K562 (cell line): Measurements from ENCODE around the gene LRFN4. TPM values are rescaled to one million over a fixed set of nuclear protein-coding genes. Genes with fewer than 3 reads are reported as not detected.
A peak's percentile ranks its signal among the peaks of the same experiment; 100 is the strongest.

Source experiments
- CEBPG ChIP-seq, 3 experiments: fragments of 200-800 bp in 1 of 3; sonication (Bioruptor generic) in 1 of 3; sonication (generic) in 1 of 3; formaldehyde crosslinking in 1 of 3; IDR thresholded peaks in 2 of 3; conservative IDR thresholded peaks in 1 of 3; 2 replicates each; pipeline versions ENCODE4 v1.6.1 to v1.8.0; 2016 to 2022; ENCODE audit warnings: missing compliant biosample characterization in 2 of 3, missing genetic modification characterization in 2 of 3, mild to moderate bottlenecking in 1 of 3, missing genetic modification reagents in 1 of 3
- COPS2 ChIP-seq: fragments of 450-650 bp; conservative IDR thresholded peaks from 2 replicates; pipeline ENCODE4 v1.6.1; 2016; ENCODE audit warnings: mild to moderate bottlenecking, moderate library complexity
- CXXC5 ChIP-seq: fragments of 250-450 bp; sonication (Bioruptor Pico); IDR thresholded peaks from 2 replicates; pipeline ENCODE4 v1.8.0; 2022; ENCODE audit warnings: inconsistent platforms, mild to moderate bottlenecking, moderate library complexity
- HLTF ChIP-seq: fragments of 450-650 bp; IDR thresholded peaks from 2 replicates; pipeline ENCODE4 v1.6.1; 2016
- HOMEZ ChIP-seq: fragments of 250-450 bp; sonication (Bioruptor Pico); IDR thresholded peaks from 2 replicates; pipeline ENCODE4 v1.4.0; 2020; ENCODE audit warnings: mild to moderate bottlenecking, moderate library complexity
- HOXB6 ChIP-seq: fragments of 250-450 bp; sonication (Bioruptor Pico); IDR thresholded peaks from 2 replicates; pipeline ENCODE4 v1.5.1; 2022; ENCODE audit warnings: mild to moderate bottlenecking, borderline replicate concordance
- JUND ChIP-seq, 2 experiments: IDR thresholded peaks; 2 replicates in 1 of 2; 3 replicates in 1 of 2; pipeline ENCODE4 v1.6.1; 2011; ENCODE audit warnings: borderline replicate concordance in 2 of 2, low read depth in 2 of 2, low read length in 2 of 2, improper control_type of control experiment in 1 of 2, missing biosample characterization in 1 of 2, missing genetic modification characterization in 1 of 2, missing genetic modification reagents in 1 of 2
- MAZ ChIP-seq, 2 experiments: fragments of 450-650 bp in 1 of 2; sonication (generic) in 1 of 2; formaldehyde crosslinking; IDR thresholded peaks in 1 of 2; conservative IDR thresholded peaks in 1 of 2; 2 replicates each; pipeline versions ENCODE4 v1.4.0 to v1.5.0; 2020; ENCODE audit warnings: mild to moderate bottlenecking in 1 of 2, missing genetic modification reagents in 1 of 2
- POLR2B ChIP-seq: fragments of 450-650 bp; IDR thresholded peaks from 2 replicates; pipeline ENCODE4 v1.6.1; 2018; ENCODE audit warnings: low read depth; ENCODE audit not compliant: partially characterized antibody
- POLR2H ChIP-seq: IDR thresholded peaks from 2 replicates; pipeline ENCODE4 v1.6.1; 2016; ENCODE audit warnings: missing genetic modification characterization, low read depth, mild to moderate bottlenecking, control low read depth, missing compliant biosample characterization, moderate library complexity
- SMAD3 ChIP-seq: fragments of 450-650 bp; formaldehyde crosslinking; conservative IDR thresholded peaks from 2 replicates; pipeline ENCODE4 v1.4.0; 2020; ENCODE audit warnings: mild to moderate bottlenecking
- TRIM24 ChIP-seq, 2 experiments: fragments of 450-650 bp; IDR thresholded peaks; 2 replicates each; pipeline ENCODE4 v1.6.1; 2016
- ZBTB40 ChIP-seq, 2 experiments: fragments of 450-650 bp in 1 of 2; sonication (generic) in 1 of 2; formaldehyde crosslinking in 1 of 2; IDR thresholded peaks; 2 replicates each; pipeline versions ENCODE4 v1.7.1 to v1.9.0; 2016 to 2022; ENCODE audit warnings: inconsistent platforms in 1 of 2, mild to moderate bottlenecking in 1 of 2, missing genetic modification reagents in 1 of 2
- ZNF121 ChIP-seq: sonication (generic); formaldehyde crosslinking; conservative IDR thresholded peaks from 2 replicates; pipeline ENCODE4 v1.8.0; 2022; ENCODE audit warnings: missing genetic modification reagents
- ZNF583 ChIP-seq: fragments of 250-450 bp; sonication (Bioruptor Pico); IDR thresholded peaks from 2 replicates; pipeline ENCODE4 v1.4.0; 2020
- polyA plus RNA-seq, 8 experiments: library from polyadenylated mRNA; depleted of rRNA in 4 of 8; stranded (reverse) in 5 of 8; unstranded in 3 of 8; fragments of >200 nt; fragmentation: Nextera tagmentation in 2 of 8; fragmentation: Illumina TruSeq in 1 of 8; extraction: Ambion mirVana in 2 of 8; extraction: Trizol in 1 of 8; gene quantifications; 2 replicates each; pipeline versions ENCODE4 v1.2.1 to v1.2.3, GENCODE V29; 2011 to 2014; ENCODE audit warnings: inconsistent platforms in 1 of 8, missing spikeins in 1 of 8
- total RNA-seq, 7 experiments: library from RNA; depleted of rRNA in 6 of 7; stranded (reverse); fragments of >200 nt in 6 of 7; fragmentation: Illumina TruSeq in 2 of 7; extraction: Trizol in 2 of 7; gene quantifications; 2 replicates each; pipeline versions ENCODE4 v1.2.1 to v1.2.3, GENCODE V29; 2011 to 2021; ENCODE audit warnings: low replicate concordance in 1 of 7

Gene LRFN4
- total and polyA plus RNA-seq, 9 of the 15 experiments (the other 6 are each of a cell fraction or from before 2014, with no cell fraction given): 0.10 to 60.1 (median 6.7) TPM

- 0 out of 2 replicates have a peak, but pooled peaks have one; percentile 33 for TF ChIP-seq ZBTB40 (IDR thresholded peaks at IDR 0.05)
- no peak for TF ChIP-seq ZBTB40 (CRISPR knock-in tag; IDR thresholded peaks at IDR 0.05)
- TF ChIP-seq TRIM24 (IDR thresholded peaks at IDR 0.05): peak in 1 of 2 experiments; percentile 48; a peak in 3 of 4 replicates
- TF ChIP-seq MAZ (CRISPR knock-in tag; conservative IDR thresholded peaks at IDR 0.05 in 1 of 2, IDR thresholded peaks at IDR 0.05 in 1 of 2): 0 out of 4 replicates have a peak, but pooled peaks of 1 of the 2 experiments have one; percentile 17
- peak; percentile 30; the same call in 1 of the 2 replicates for TF ChIP-seq JUND (IDR thresholded peaks at IDR 0.05; ENCODE audit: borderline replicate concordance, low read depth, low read length)
- TF ChIP-seq JUND (tag; IDR thresholded peaks at IDR 0.05; ENCODE audit: borderline replicate concordance, low read depth, low read length): peak; percentile 18; the same call in 1 of the 3 replicates
- 0 out of 2 replicates have a peak, but pooled peaks have one; percentile 43 for TF ChIP-seq ZNF583 (CRISPR knock-in tag)
- TF ChIP-seq CEBPG (CRISPR knock-in tag; IDR thresholded peaks at IDR 0.05): peak; percentile 57; the same call in 1 of the 2 replicates
- TF ChIP-seq CEBPG (tag; conservative IDR thresholded peaks at IDR 0.05 in 1 of 2, IDR thresholded peaks at IDR 0.05 in 1 of 2): no peak; a peak in 2 of 4 replicates
- TF ChIP-seq CXXC5 (CRISPR knock-in tag): peak; percentile 12; the same call in 1 of the 2 replicates
- TF ChIP-seq ZNF121 (CRISPR knock-in tag): 0 out of 2 replicates have a peak, but pooled peaks have one; percentile 6
- no peak for TF ChIP-seq HOXB6 (CRISPR knock-in tag)
- TF ChIP-seq POLR2B: peak; percentile 13
- TF ChIP-seq COPS2: no peak
- TF ChIP-seq HOMEZ (CRISPR knock-in tag): no peak
- peak; percentile 49; the same call in 1 of the 2 replicates for TF ChIP-seq POLR2H (tag)
- TF ChIP-seq HLTF: 0 out of 2 replicates have a peak, but pooled peaks have one; percentile 25
- 0 out of 2 replicates have a peak, but pooled peaks have one; percentile 12 for TF ChIP-seq SMAD3 (CRISPR knock-in tag)
Observed at GRCh38 chr11:66835768-66836405, 21.0 kb upstream of the LRFN4 start (continued).
